ENCODE measurements around the gene CD248. TPM values are rescaled to one million over a fixed set of nuclear protein-coding genes. Genes with fewer than 3 reads are reported as not detected.

CD248 gene
- 100 to 1,000 TPM; 437 to 739 (median 687) TPM for total RNA-seq (2021; fragmentation: NEBNext Ultra II Directional; extraction: Animal tissue kit (Norgen Biotek cat#: 25700))
- long read RNA-seq, transcript CD248-201 (1 exons, 2,558 nt): major isoform, 135 of 135 reads
- long read RNA-seq, partial matches to known transcripts: 0 of 135 reads
- long read RNA-seq, other reads (novel, unspliced or antisense): 0 of 135 reads

GRCh38 chr11:66316849-66317251, at the start of gene CD248:
Gene CD248 (minus strand): TSS chr11:66317044. CDS start chr11:66317027, 17 bp downstream.
- Mint-ChIP-seq H3K36me3 (ENCODE audit: low read depth) (peaks cover 29% of the 10 kb centered on the region), H3K27me3 (ENCODE audit: insufficient read depth) (peaks cover 9% of the 10 kb centered on the region), H3K4me1 (ENCODE audit: low read depth) (peaks cover 53% of the 10 kb centered on the region), H3K4me3 (peak within 1 kb of the TSS; percentile 91), H3K27ac (peak within 1 kb of the TSS; percentile 97), H3K9me3 (peaks cover 11% of the 10 kb centered on the region)
- peak; percentile 49 for DNase-seq
- no peak for TF ChIP-seq CTCF (IDR thresholded peaks at IDR 0.05)

- H3K4me3 Mint-ChIP-seq: no peak overlapping the region
- no peaks in the 10 kb centered on the region for H3K36me3 Mint-ChIP-seq (ENCODE audit: low read depth)
- peaks cover 14% of the 10 kb centered on the region for H3K4me1 Mint-ChIP-seq (ENCODE audit: low read depth)
- no peak for TF ChIP-seq CTCF (IDR thresholded peaks at IDR 0.05)
- H3K27me3 Mint-ChIP-seq (ENCODE audit: insufficient read depth): peaks cover 34% of the 10 kb centered on the region
- H3K27ac Mint-ChIP-seq: no peak overlapping the region
- DNase-seq: no peak
- H3K9me3 Mint-ChIP-seq: no peaks in the 10 kb centered on the region
Observed at GRCh38 chr11:66365711-66366619, 49.1 kb upstream of the CD248 start.

GRCh38 chr11:66365166-66365565, 48.3 kb upstream of the CD248 start:
- no peak overlapping the region for H3K27ac Mint-ChIP-seq
- H3K4me1 Mint-ChIP-seq (ENCODE audit: low read depth): peaks cover 6% of the 10 kb centered on the region
- no peak for DNase-seq
- no peak overlapping the region for H3K4me3 Mint-ChIP-seq
- H3K27me3 Mint-ChIP-seq (ENCODE audit: insufficient read depth): peaks cover 32% of the 10 kb centered on the region
- no peak for TF ChIP-seq CTCF (IDR thresholded peaks at IDR 0.05)
- H3K36me3 Mint-ChIP-seq (ENCODE audit: low read depth): no peaks in the 10 kb centered on the region
- H3K9me3 Mint-ChIP-seq: no peaks in the 10 kb centered on the region

- no peaks in the 10 kb centered on the region for H3K9me3 Mint-ChIP-seq
Observed at GRCh38 chr11:66363805-66364535, 47.1 kb upstream of the CD248 start.

More at GRCh38 chr11:66363805-66364535, 47.1 kb upstream of the CD248 start:
- DNase-seq: no peak
- TF ChIP-seq CTCF (IDR thresholded peaks at IDR 0.05): peak; percentile 80
- H3K4me1 Mint-ChIP-seq (ENCODE audit: low read depth): no peaks in the 10 kb centered on the region
- no peak overlapping the region for H3K4me3 Mint-ChIP-seq
- no peak overlapping the region for H3K27ac Mint-ChIP-seq
- no peaks in the 10 kb centered on the region for H3K36me3 Mint-ChIP-seq (ENCODE audit: low read depth)
- peaks cover 24% of the 10 kb centered on the region for H3K27me3 Mint-ChIP-seq (ENCODE audit: insufficient read depth)

Data from HFFc6 (cell line).